ENCODE results near the gene BPIFB1.

The BPIFB1 gene

GRCh38 chr20:33316343-33316742, 33.3 kb downstream of the BPIFB1 start:
- TF ChIP-seq, protein P1, sequence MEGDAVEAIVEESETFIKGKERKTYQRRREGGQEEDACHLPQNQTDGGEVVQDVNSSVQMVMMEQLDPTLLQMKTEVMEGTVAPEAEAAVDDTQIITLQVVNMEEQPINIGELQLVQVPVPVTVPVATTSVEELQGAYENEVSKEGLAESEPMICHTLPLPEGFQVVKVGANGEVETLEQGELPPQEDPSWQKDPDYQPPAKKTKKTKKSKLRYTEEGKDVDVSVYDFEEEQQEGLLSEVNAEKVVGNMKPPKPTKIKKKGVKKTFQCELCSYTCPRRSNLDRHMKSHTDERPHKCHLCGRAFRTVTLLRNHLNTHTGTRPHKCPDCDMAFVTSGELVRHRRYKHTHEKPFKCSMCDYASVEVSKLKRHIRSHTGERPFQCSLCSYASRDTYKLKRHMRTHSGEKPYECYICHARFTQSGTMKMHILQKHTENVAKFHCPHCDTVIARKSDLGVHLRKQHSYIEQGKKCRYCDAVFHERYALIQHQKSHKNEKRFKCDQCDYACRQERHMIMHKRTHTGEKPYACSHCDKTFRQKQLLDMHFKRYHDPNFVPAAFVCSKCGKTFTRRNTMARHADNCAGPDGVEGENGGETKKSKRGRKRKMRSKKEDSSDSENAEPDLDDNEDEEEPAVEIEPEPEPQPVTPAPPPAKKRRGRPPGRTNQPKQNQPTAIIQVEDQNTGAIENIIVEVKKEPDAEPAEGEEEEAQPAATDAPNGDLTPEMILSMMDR (IDR thresholded peaks at IDR 0.05) = no peak
- Histone ChIP-seq H3K4me1 (ENCODE audit: control insufficient read depth in 1 of 2, insufficient read depth in 1 of 2, low read depth in 1 of 2, low read length in 1 of 2) (peaks cover 8 to 9% of the 10 kb centered on the region in 2 experiments), H3K27me3 (peaks cover 22% of the 10 kb centered on the region), H3K9me3 (no peaks in the 10 kb centered on the region), H3K36me3 (no peaks in the 10 kb centered on the region), H3K4me3 (ENCODE audit: low read depth in 1 of 2, low read length in 1 of 2) (no peak overlapping the region), H3K27ac (no peak overlapping the region)

DNA sequence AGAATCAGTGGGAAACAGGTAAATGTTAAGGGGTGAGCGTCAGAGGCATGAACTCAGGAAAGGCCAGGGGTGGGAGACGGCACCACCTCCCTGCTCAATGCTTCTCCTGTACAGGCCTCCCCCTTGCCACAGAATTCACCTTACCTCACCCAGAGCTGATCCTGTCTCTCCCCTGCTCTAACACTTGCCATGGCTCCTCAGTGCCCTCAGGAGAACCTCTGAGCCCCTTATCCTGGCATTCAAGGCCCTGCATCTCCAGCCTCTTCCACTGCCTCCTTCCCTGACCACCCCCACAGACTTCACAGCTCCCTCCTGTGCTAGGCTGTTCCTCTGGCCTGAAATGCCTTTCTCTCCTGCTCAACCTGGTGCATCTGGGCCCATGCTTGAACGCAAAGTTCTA, 33.9 kb downstream of the BPIFB1 start:
- Histone ChIP-seq H3K27ac (no peak overlapping the region), H3K4me3 (ENCODE audit: low read depth in 1 of 2, low read length in 1 of 2) (no peak overlapping the region), H3K36me3 (no peaks in the 10 kb centered on the region), H3K27me3 (peaks cover 22% of the 10 kb centered on the region), H3K4me1 (ENCODE audit: control insufficient read depth in 1 of 2, insufficient read depth in 1 of 2, low read depth in 1 of 2, low read length in 1 of 2) (peaks cover 6 to 8% of the 10 kb centered on the region in 2 experiments), H3K9me3 (no peaks in the 10 kb centered on the region)
- TF ChIP-seq, protein P1 (IDR thresholded peaks at IDR 0.05) = no peak

GRCh38 chr20:33317424-33318095, 34.5 kb downstream of the BPIFB1 start:
- Histone ChIP-seq H3K9me3 (no peaks in the 10 kb centered on the region), H3K27ac (no peak overlapping the region), H3K27me3 (peaks cover 26% of the 10 kb centered on the region), H3K4me3 (ENCODE audit: low read depth in 1 of 2, low read length in 1 of 2) (no peak overlapping the region), H3K36me3 (no peaks in the 10 kb centered on the region), H3K4me1 (ENCODE audit: control insufficient read depth in 1 of 2, insufficient read depth in 1 of 2, low read depth in 1 of 2, low read length in 1 of 2) (peaks cover 6 to 8% of the 10 kb centered on the region in 2 experiments)
- TF ChIP-seq, protein P1 (IDR thresholded peaks at IDR 0.05) = no peak

- H3K27ac ChIP-seq = no peak overlapping the region
- TF ChIP-seq, protein P1 (IDR thresholded peaks at IDR 0.05) = no peak
- peaks cover 3% of the 10 kb centered on the region in 2 experiments for H3K4me1 ChIP-seq (ENCODE audit: control insufficient read depth in 1 of 2, insufficient read depth in 1 of 2, low read depth in 1 of 2, low read length in 1 of 2)
- H3K27me3 ChIP-seq = peaks cover 29% of the 10 kb centered on the region
- H3K36me3 ChIP-seq = no peaks in the 10 kb centered on the region
- H3K9me3 ChIP-seq = no peaks in the 10 kb centered on the region
- no peak overlapping the region for H3K4me3 ChIP-seq (ENCODE audit: low read depth in 1 of 2, low read length in 1 of 2)
These were observed 35.0 kb downstream of the BPIFB1 start for GRCh38 chr20:33318096-33318429.

DNA sequence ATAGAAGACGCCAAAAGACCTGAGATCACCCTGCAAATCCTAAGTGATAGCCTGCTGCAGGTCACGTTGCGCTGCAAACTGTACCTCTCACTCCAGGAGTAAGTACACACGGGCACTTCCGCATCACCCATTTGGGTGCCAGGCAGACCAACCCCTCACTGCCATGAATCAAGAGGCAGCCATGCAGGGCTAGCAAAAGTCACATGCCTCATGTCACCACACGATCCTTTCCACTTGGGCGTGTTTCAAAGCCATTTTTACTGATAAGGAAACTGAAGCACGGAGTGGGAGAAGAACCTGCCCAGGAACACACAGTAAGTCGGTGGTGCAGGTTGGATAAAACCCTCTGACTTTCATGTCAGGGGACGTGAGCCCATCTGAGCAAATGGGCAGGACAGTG, 37.0 kb downstream of the BPIFB1 start:
- no peak overlapping the region for H3K4me3 ChIP-seq (ENCODE audit: low read depth in 1 of 2, low read length in 1 of 2)
- H3K27me3 ChIP-seq = peaks cover 32% of the 10 kb centered on the region
- H3K36me3 ChIP-seq = no peaks in the 10 kb centered on the region
- no peaks in the 10 kb centered on the region for H3K9me3 ChIP-seq
- peaks cover 0 to 7% of the 10 kb centered on the region in 2 experiments for H3K4me1 ChIP-seq (ENCODE audit: control insufficient read depth in 1 of 2, insufficient read depth in 1 of 2, low read depth in 1 of 2, low read length in 1 of 2)
- H3K27ac ChIP-seq = no peak overlapping the region
- TF ChIP-seq, protein P1 (IDR thresholded peaks at IDR 0.05) = no peak

Data from neutrophil (primary cell).